Uterus (tissue), 4 donors: ENCODE measurements around the gene MEGF9. TPM values are rescaled to one million over a fixed set of nuclear protein-coding genes. Genes with fewer than 3 reads are reported as not detected.

ENCODE experiments used
- DNase-seq, 2 donors: peaks; one replicate each; pipeline ENCODE4 v3.0.0-alpha.2; 2019 to 2020
- H3K27ac ChIP-seq, 2 donors: fragments of 200-600 bp; sonication (generic); 1 replicate in 1 of 2; 2 replicates in 1 of 2; pipeline ENCODE4 v1.5.1; 2016 to 2018
- H3K27me3 ChIP-seq, 2 donors: fragments of 200-600 bp; sonication (generic); one replicate each; pipeline ENCODE4 v1.5.1; 2018 to 2019; ENCODE audit warnings: control low read depth in 1 of 2
- H3K36me3 ChIP-seq, 2 donors: fragments of 200-600 bp; sonication (generic); one replicate each; pipeline ENCODE4 v1.5.1; 2019; ENCODE audit warnings: control low read depth in 1 of 2
- H3K4me1 ChIP-seq, 2 donors: fragments of 200-600 bp; sonication (generic); one replicate each; pipeline ENCODE4 v1.5.1; 2018 to 2019; ENCODE audit warnings: control low read depth in 1 of 2
- H3K4me3 ChIP-seq, 2 donors: fragments of 200-600 bp; sonication (generic); 1 replicate in 1 of 2; 2 replicates in 1 of 2; pipeline ENCODE4 v1.5.1; 2018 to 2019; ENCODE audit warnings: mild to moderate bottlenecking in 1 of 2
- H3K9me3 ChIP-seq, 2 donors: fragments of 200-600 bp; sonication (generic); one replicate each; pipeline ENCODE4 v1.5.1; 2019; ENCODE audit warnings: control low read depth in 1 of 2
- POLR2A ChIP-seq, 2 donors: fragments of 450-650 bp; IDR thresholded peaks; one replicate each; pipeline ENCODE4 v1.6.1; 2016; ENCODE audit warnings: antibody characterized with exemption in 2 of 2, mild to moderate bottlenecking in 1 of 2, moderate library complexity in 1 of 2
- intact Hi-C: fragments of 100-400 bp; cut with DNase I; formaldehyde crosslinking; loops from one replicate; pipeline ENCODE4 v1.15.1; 2023; ENCODE audit warnings: low total_unique reads
- total RNA-seq, 4 donors: library from RNA; depleted of rRNA in 3 of 4; stranded (reverse); fragments of >200 nt in 3 of 4; gene quantifications; one replicate each; pipeline versions ENCODE4 v1.1.0 to v1.2.4, GENCODE V29; 2014 to 2023
- TF ChIP-seq, protein P1 (sequence below), 4 experiments: fragments of 200-600 bp in 2 of 4; fragments of 450-650 bp in 2 of 4; sonication (generic) in 2 of 4; IDR thresholded peaks; one replicate each; pipeline ENCODE4 v1.5.1; 2016 to 2019; ENCODE audit warnings: antibody characterized with exemption in 4 of 4, mild to moderate bottlenecking in 2 of 4, moderate library complexity in 1 of 4
- donor health status: DM: yes; HTN: yes; CAD: no.

MEGF9 gene
- total RNA-seq, 4 donors from 2014 or later: 6.1 to 16.2 (median 13.1) TPM

DNA sequence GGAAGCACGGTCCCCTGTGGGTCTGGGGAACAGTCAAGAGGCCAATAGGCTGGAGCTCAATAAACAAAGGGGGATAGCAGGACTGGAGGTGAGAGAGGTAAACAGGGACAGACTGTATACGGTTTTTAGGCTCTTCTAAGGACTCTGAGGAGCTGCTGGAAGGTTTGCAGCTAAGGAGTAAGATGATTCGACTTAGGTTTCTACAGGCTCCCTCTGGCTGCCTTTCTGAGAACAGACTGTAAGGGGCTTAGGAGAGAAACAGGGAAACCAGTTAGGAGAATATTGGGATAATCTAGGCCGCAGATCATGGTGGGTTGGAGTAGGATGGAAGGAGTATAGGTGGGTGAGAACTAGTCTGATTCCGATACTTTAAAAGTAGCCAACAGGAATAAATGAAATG lies 144.7 kb downstream of the MEGF9 start:
- intact Hi-C loops: no loop called here

GRCh38 chr9:120568816-120569215 lies 145.5 kb downstream of the MEGF9 start:
- Histone ChIP-seq H3K9me3 (no peaks in the 10 kb centered on the region), H3K36me3 (no peaks in the 10 kb centered on the region), H3K27me3 (no peaks in the 10 kb centered on the region), H3K4me3 (no peak overlapping the region), H3K4me1 (no peaks in the 10 kb centered on the region), H3K27ac (no peak overlapping the region)
- intact Hi-C loops: no loop called here
- no peak for TF ChIP-seq POLR2A (IDR thresholded peaks at IDR 0.05)
- TF ChIP-seq, protein P1, sequence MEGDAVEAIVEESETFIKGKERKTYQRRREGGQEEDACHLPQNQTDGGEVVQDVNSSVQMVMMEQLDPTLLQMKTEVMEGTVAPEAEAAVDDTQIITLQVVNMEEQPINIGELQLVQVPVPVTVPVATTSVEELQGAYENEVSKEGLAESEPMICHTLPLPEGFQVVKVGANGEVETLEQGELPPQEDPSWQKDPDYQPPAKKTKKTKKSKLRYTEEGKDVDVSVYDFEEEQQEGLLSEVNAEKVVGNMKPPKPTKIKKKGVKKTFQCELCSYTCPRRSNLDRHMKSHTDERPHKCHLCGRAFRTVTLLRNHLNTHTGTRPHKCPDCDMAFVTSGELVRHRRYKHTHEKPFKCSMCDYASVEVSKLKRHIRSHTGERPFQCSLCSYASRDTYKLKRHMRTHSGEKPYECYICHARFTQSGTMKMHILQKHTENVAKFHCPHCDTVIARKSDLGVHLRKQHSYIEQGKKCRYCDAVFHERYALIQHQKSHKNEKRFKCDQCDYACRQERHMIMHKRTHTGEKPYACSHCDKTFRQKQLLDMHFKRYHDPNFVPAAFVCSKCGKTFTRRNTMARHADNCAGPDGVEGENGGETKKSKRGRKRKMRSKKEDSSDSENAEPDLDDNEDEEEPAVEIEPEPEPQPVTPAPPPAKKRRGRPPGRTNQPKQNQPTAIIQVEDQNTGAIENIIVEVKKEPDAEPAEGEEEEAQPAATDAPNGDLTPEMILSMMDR (IDR thresholded peaks at IDR 0.05): no peak
- DNase-seq: no peak

More for the DNA sequence above, 144.7 kb downstream of the MEGF9 start:
- TF ChIP-seq POLR2A (IDR thresholded peaks at IDR 0.05): no peak
- TF ChIP-seq, protein P1 (IDR thresholded peaks at IDR 0.05): no peak
- no peaks in the 10 kb centered on the region for H3K4me1 ChIP-seq
- H3K27me3 ChIP-seq: no peaks in the 10 kb centered on the region
- H3K36me3 ChIP-seq: no peaks in the 10 kb centered on the region
- no peak overlapping the region for H3K27ac ChIP-seq
- H3K9me3 ChIP-seq: no peaks in the 10 kb centered on the region
- DNase-seq: no peak
- no peak overlapping the region for H3K4me3 ChIP-seq

DNA sequence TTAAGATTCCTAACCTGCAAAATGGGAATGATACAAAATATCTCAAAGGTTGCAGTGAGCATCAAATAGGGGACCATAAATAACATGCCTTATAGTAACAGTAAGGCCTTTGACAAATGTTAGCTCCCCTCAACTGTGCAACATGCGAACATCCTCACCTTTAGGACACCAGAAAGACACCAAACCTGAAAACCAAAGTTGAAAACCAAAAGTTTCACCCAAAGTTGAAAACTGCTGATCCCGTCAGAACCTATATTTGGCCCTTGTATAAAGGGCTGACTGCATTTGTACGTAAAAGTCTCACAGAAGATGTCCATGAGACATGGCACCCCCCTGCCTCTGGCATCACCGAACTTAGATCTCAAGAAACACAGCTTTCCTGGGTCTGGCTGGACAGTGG lies 146.4 kb downstream of the MEGF9 start:
- Histone ChIP-seq H3K36me3 (no peaks in the 10 kb centered on the region), H3K9me3 (no peaks in the 10 kb centered on the region), H3K4me3 (no peak overlapping the region), H3K4me1 (no peaks in the 10 kb centered on the region), H3K27me3 (no peaks in the 10 kb centered on the region), H3K27ac (no peak overlapping the region)
- intact Hi-C loops: no loop called here
- DNase-seq: no peak
- TF ChIP-seq POLR2A (IDR thresholded peaks at IDR 0.05): no peak
- TF ChIP-seq, protein P1 (IDR thresholded peaks at IDR 0.05): no peak

DNA sequence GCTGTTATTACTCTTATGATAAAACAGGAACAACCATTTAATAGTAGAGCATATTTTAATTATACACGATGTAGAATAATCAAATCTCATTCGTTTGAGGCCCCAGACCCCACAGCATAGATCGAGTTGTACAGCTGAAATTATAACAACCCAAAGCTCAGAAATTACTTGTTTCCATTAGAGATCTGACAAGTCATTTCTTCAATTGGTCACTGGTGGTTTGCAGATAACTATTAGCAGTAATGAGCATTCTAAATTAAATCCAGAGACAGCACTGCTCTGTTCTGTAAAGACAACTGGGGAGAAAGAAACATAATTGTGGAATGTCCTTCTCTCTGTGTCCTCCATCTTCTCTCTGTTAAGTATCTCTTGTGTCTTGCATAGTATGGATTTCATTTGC lies 147.2 kb downstream of the MEGF9 start:
- intact Hi-C loops: no loop called here
- DNase-seq: no peak
- Histone ChIP-seq H3K4me1 (no peaks in the 10 kb centered on the region), H3K4me3 (no peak overlapping the region), H3K27me3 (no peaks in the 10 kb centered on the region), H3K36me3 (no peaks in the 10 kb centered on the region), H3K27ac (no peak overlapping the region), H3K9me3 (no peaks in the 10 kb centered on the region)
- no peak for TF ChIP-seq POLR2A (IDR thresholded peaks at IDR 0.05)
- TF ChIP-seq, protein P1 (IDR thresholded peaks at IDR 0.05): no peak

DNA sequence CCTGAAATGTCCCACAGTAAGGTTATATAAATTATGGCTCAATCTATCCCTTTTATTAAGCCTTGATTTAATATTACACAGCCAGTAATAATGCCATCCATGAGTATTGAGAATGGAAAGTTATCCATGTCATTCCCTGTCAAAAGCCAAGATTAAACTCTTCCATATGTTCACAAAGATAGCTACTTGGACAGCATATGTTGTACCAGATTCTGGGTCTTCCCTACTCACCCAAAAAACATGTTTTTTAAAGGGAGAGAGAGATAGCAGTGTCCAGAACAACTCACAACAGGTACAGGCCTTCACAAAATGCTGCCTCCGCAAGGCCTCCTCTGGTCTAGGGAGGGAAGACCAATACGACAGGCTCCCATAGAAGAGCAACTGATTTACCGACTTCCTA lies 149.7 kb downstream of the MEGF9 start:
- Histone ChIP-seq H3K36me3 (no peaks in the 10 kb centered on the region), H3K27me3 (no peaks in the 10 kb centered on the region), H3K9me3 (no peaks in the 10 kb centered on the region), H3K4me3 (no peak overlapping the region), H3K4me1 (no peaks in the 10 kb centered on the region), H3K27ac (no peak overlapping the region)
- no peak for DNase-seq
- TF ChIP-seq, protein P1 (IDR thresholded peaks at IDR 0.05): no peak
- no peak for TF ChIP-seq POLR2A (IDR thresholded peaks at IDR 0.05)
- intact Hi-C loops: no loop called here
